ENCODE results near the gene RNASET2.

The RNASET2 gene

GRCh38 chr6:166946125-166946524 is 10.2 kb downstream of the RNASET2 start:
- Histone ChIP-seq H3K4me3 (ENCODE audit: low read depth, low read length) (no peak overlapping the region), H3K27me3 (ENCODE audit: control insufficient read depth, insufficient read depth, low read length) (no peaks in the 10 kb centered on the region), H3K9me3 (ENCODE audit: control insufficient read depth, insufficient read depth, low read length) (peaks cover 3% of the 10 kb centered on the region; the same call in 1 of the 2 replicates), H3K27ac (ENCODE audit: low read depth, low read length) (no peak overlapping the region), H3K9ac (ENCODE audit: low read depth, low read length) (no peak overlapping the region), H3K36me3 (ENCODE audit: control insufficient read depth, insufficient read depth, low read length) (peaks cover 22% of the 10 kb centered on the region), H3K4me1 (ENCODE audit: control insufficient read depth, insufficient read depth, low read length) (peaks cover 12% of the 10 kb centered on the region; the same call in 1 of the 2 replicates)

- H3K9me3 ChIP-seq (ENCODE audit: control insufficient read depth, insufficient read depth, low read length), result no peaks in the 10 kb centered on the region
- H3K4me1 ChIP-seq (ENCODE audit: control insufficient read depth, insufficient read depth, low read length), result 0 out of 2 replicates have a peak, but pooled peaks cover 4% of the 10 kb centered on the region
- H3K27me3 ChIP-seq (ENCODE audit: control insufficient read depth, insufficient read depth, low read length), result no peaks in the 10 kb centered on the region
- H3K36me3 ChIP-seq (ENCODE audit: control insufficient read depth, insufficient read depth, low read length), result peaks cover 18% of the 10 kb centered on the region
- no peak overlapping the region for H3K4me3 ChIP-seq (ENCODE audit: low read depth, low read length)
- no peak overlapping the region for H3K27ac ChIP-seq (ENCODE audit: low read depth, low read length)
- H3K9ac ChIP-seq (ENCODE audit: low read depth, low read length), result no peak overlapping the region
Observed at GRCh38 chr6:166944666-166945256, 11.6 kb downstream of the RNASET2 start.

- Histone ChIP-seq H3K9me3 (ENCODE audit: control insufficient read depth, insufficient read depth, low read length) (no peaks in the 10 kb centered on the region), H3K36me3 (ENCODE audit: control insufficient read depth, insufficient read depth, low read length) (peaks cover 15% of the 10 kb centered on the region), H3K27ac (ENCODE audit: low read depth, low read length) (no peak overlapping the region), H3K4me1 (ENCODE audit: control insufficient read depth, insufficient read depth, low read length) (no peaks in the 10 kb centered on the region), H3K9ac (ENCODE audit: low read depth, low read length) (no peak overlapping the region), H3K4me3 (ENCODE audit: low read depth, low read length) (no peak overlapping the region), H3K27me3 (ENCODE audit: control insufficient read depth, insufficient read depth, low read length) (no peaks in the 10 kb centered on the region)
Observed at GRCh38 chr6:166942393-166943168, 13.8 kb downstream of the RNASET2 start.

- H3K27me3 ChIP-seq (ENCODE audit: control insufficient read depth, insufficient read depth, low read length), result no peaks in the 10 kb centered on the region
- H3K9me3 ChIP-seq (ENCODE audit: control insufficient read depth, insufficient read depth, low read length), result no peaks in the 10 kb centered on the region
- no peak overlapping the region for H3K4me3 ChIP-seq (ENCODE audit: low read depth, low read length)
- no peak overlapping the region for H3K27ac ChIP-seq (ENCODE audit: low read depth, low read length)
- no peaks in the 10 kb centered on the region; the same call in 1 of the 2 replicates for H3K36me3 ChIP-seq (ENCODE audit: control insufficient read depth, insufficient read depth, low read length)
- H3K9ac ChIP-seq (ENCODE audit: low read depth, low read length), result no peak overlapping the region
- 0 out of 2 replicates have a peak, but pooled peaks cover 3% of the 10 kb centered on the region for H3K4me1 ChIP-seq (ENCODE audit: control insufficient read depth, insufficient read depth, low read length)
Observed at GRCh38 chr6:166940643-166941068, 15.7 kb downstream of the RNASET2 start.

- H3K9me3 ChIP-seq (ENCODE audit: control insufficient read depth, insufficient read depth, low read length), result no peaks in the 10 kb centered on the region
- H3K27ac ChIP-seq (ENCODE audit: low read depth, low read length), result no peak overlapping the region
- no peak overlapping the region for H3K9ac ChIP-seq (ENCODE audit: low read depth, low read length)
- no peaks in the 10 kb centered on the region for H3K27me3 ChIP-seq (ENCODE audit: control insufficient read depth, insufficient read depth, low read length)
- H3K4me1 ChIP-seq (ENCODE audit: control insufficient read depth, insufficient read depth, low read length), result 0 out of 2 replicates have a peak, but pooled peaks cover 3% of the 10 kb centered on the region
- no peak overlapping the region for H3K4me3 ChIP-seq (ENCODE audit: low read depth, low read length)
- H3K36me3 ChIP-seq (ENCODE audit: control insufficient read depth, insufficient read depth, low read length), result no peaks in the 10 kb centered on the region; the same call in 1 of the 2 replicates
Observed at GRCh38 chr6:166939894-166940293, 16.5 kb downstream of the RNASET2 start.

GRCh38 chr6:166939345-166939744 is 17.0 kb downstream of the RNASET2 start:
- H3K27me3 ChIP-seq (ENCODE audit: control insufficient read depth, insufficient read depth, low read length), result no peaks in the 10 kb centered on the region
- H3K4me3 ChIP-seq (ENCODE audit: low read depth, low read length), result no peak overlapping the region
- H3K27ac ChIP-seq (ENCODE audit: low read depth, low read length), result no peak overlapping the region
- 0 out of 2 replicates have a peak, but pooled peaks cover 3% of the 10 kb centered on the region for H3K4me1 ChIP-seq (ENCODE audit: control insufficient read depth, insufficient read depth, low read length)
- no peaks in the 10 kb centered on the region; the same call in 1 of the 2 replicates for H3K36me3 ChIP-seq (ENCODE audit: control insufficient read depth, insufficient read depth, low read length)
- H3K9ac ChIP-seq (ENCODE audit: low read depth, low read length), result no peak overlapping the region
- no peaks in the 10 kb centered on the region for H3K9me3 ChIP-seq (ENCODE audit: control insufficient read depth, insufficient read depth, low read length)

- H3K4me1 ChIP-seq (ENCODE audit: control insufficient read depth, insufficient read depth, low read length), result 0 out of 2 replicates have a peak, but pooled peaks cover 3% of the 10 kb centered on the region
- no peaks in the 10 kb centered on the region for H3K27me3 ChIP-seq (ENCODE audit: control insufficient read depth, insufficient read depth, low read length)
- H3K9ac ChIP-seq (ENCODE audit: low read depth, low read length), result no peak overlapping the region
- H3K4me3 ChIP-seq (ENCODE audit: low read depth, low read length), result no peak overlapping the region
- no peak overlapping the region for H3K27ac ChIP-seq (ENCODE audit: low read depth, low read length)
- H3K36me3 ChIP-seq (ENCODE audit: control insufficient read depth, insufficient read depth, low read length), result no peaks in the 10 kb centered on the region; the same call in 1 of the 2 replicates
- no peaks in the 10 kb centered on the region for H3K9me3 ChIP-seq (ENCODE audit: control insufficient read depth, insufficient read depth, low read length)
Observed at GRCh38 chr6:166938704-166939103, 17.6 kb downstream of the RNASET2 start.

- H3K4me1 ChIP-seq (ENCODE audit: control insufficient read depth, insufficient read depth, low read length), result 0 out of 2 replicates have a peak, but pooled peaks cover 3% of the 10 kb centered on the region
Observed at GRCh38 chr6:166938150-166938549, 18.2 kb downstream of the RNASET2 start.

GRCh38 chr6:166937746-166938145 is 18.6 kb downstream of the RNASET2 start:
- Histone ChIP-seq H3K27me3 (ENCODE audit: control insufficient read depth, insufficient read depth, low read length) (no peaks in the 10 kb centered on the region), H3K36me3 (ENCODE audit: control insufficient read depth, insufficient read depth, low read length) (peaks cover under 1% of the 10 kb centered on the region; the same call in 1 of the 2 replicates), H3K4me3 (ENCODE audit: low read depth, low read length) (no peak overlapping the region), H3K4me1 (ENCODE audit: control insufficient read depth, insufficient read depth, low read length) (0 out of 2 replicates have a peak, but pooled peaks cover 3% of the 10 kb centered on the region), H3K9ac (ENCODE audit: low read depth, low read length) (no peak overlapping the region), H3K9me3 (ENCODE audit: control insufficient read depth, insufficient read depth, low read length) (no peaks in the 10 kb centered on the region), H3K27ac (ENCODE audit: low read depth, low read length) (no peak overlapping the region)

More at GRCh38 chr6:166938150-166938549, 18.2 kb downstream of the RNASET2 start:
- no peaks in the 10 kb centered on the region for H3K27me3 ChIP-seq (ENCODE audit: control insufficient read depth, insufficient read depth, low read length)
- H3K9ac ChIP-seq (ENCODE audit: low read depth, low read length), result no peak overlapping the region
- H3K4me3 ChIP-seq (ENCODE audit: low read depth, low read length), result no peak overlapping the region
- H3K36me3 ChIP-seq (ENCODE audit: control insufficient read depth, insufficient read depth, low read length), result no peaks in the 10 kb centered on the region; the same call in 1 of the 2 replicates
- no peaks in the 10 kb centered on the region for H3K9me3 ChIP-seq (ENCODE audit: control insufficient read depth, insufficient read depth, low read length)
- no peak overlapping the region for H3K27ac ChIP-seq (ENCODE audit: low read depth, low read length)

GRCh38 chr6:166936079-166936787 is 20.1 kb downstream of the RNASET2 start:
- Histone ChIP-seq H3K9ac (ENCODE audit: low read depth, low read length) (no peak overlapping the region), H3K9me3 (ENCODE audit: control insufficient read depth, insufficient read depth, low read length) (no peaks in the 10 kb centered on the region), H3K4me3 (ENCODE audit: low read depth, low read length) (no peak overlapping the region), H3K36me3 (ENCODE audit: control insufficient read depth, insufficient read depth, low read length) (peaks cover 3% of the 10 kb centered on the region; the same call in 1 of the 2 replicates), H3K4me1 (ENCODE audit: control insufficient read depth, insufficient read depth, low read length) (0 out of 2 replicates have a peak, but pooled peaks cover 3% of the 10 kb centered on the region), H3K27me3 (ENCODE audit: control insufficient read depth, insufficient read depth, low read length) (no peaks in the 10 kb centered on the region), H3K27ac (ENCODE audit: low read depth, low read length) (no peak overlapping the region)

Data from HUES48 (cell line).